Superior temporal gyrus (tissue), 1 donor: ENCODE measurements around the gene FAM24B.
A peak's percentile ranks its signal among the peaks of the same experiment; 100 is the strongest.
"Not testable (repeated sequence)": the region's sequence is repeated elsewhere in the genome, so short reads cannot be mapped to it uniquely, and the experiment has no call there.

Source experiments
- DNase-seq: peaks from one replicate; pipeline ENCODE4 v3.0.0-alpha.2; 2016; ENCODE audit errors: extremely low spot score

Gene FAM24B

GRCh38 chr10:122879339-122880273 is at the start of gene FAM24B:
FAM24B (minus strand) TSS chr10:122879581; CDS start chr10:122850515, 29,066 bp downstream.
- peak; percentile 98 for DNase-seq

GRCh38 chr10:122915700-122916099 is 36.3 kb upstream of the FAM24B start:
- no peak for DNase-seq

- no peak for DNase-seq
Observed at GRCh38 chr10:122911889-122912484, 32.6 kb upstream of the FAM24B start.

GRCh38 chr10:122910310-122910709 is 30.9 kb upstream of the FAM24B start, which contains the start of gene FAM24A:
FAM24A (plus strand) TSS chr10:122910610; CDS start chr10:122911635, 1,025 bp downstream.
- DNase-seq = no peak

GRCh38 chr10:122903861-122904260 is 24.5 kb upstream of the FAM24B start:
- not testable (repeated sequence) for DNase-seq

- no peak for DNase-seq
Observed at GRCh38 chr10:122894261-122894944, 15.0 kb upstream of the FAM24B start.

GRCh38 chr10:122884166-122884565 is 4.8 kb upstream of the FAM24B start:
- no peak for DNase-seq

GRCh38 chr10:122882766-122883165 is 3.4 kb upstream of the FAM24B start:
- no peak for DNase-seq

GRCh38 chr10:122878799-122879338 is 512 bp downstream of the FAM24B start:
- no peak for DNase-seq

- no peak for DNase-seq
Observed at GRCh38 chr10:122877264-122877663, 2.1 kb downstream of the FAM24B start.

- no peak for DNase-seq
Observed at GRCh38 chr10:122876467-122876855, 2.9 kb downstream of the FAM24B start.

GRCh38 chr10:122875843-122876466 is 3.4 kb downstream of the FAM24B start:
- DNase-seq = no peak

GRCh38 chr10:122871947-122872346 is 7.4 kb downstream of the FAM24B start:
- not testable (repeated sequence) for DNase-seq

- not testable (repeated sequence) for DNase-seq
Observed at GRCh38 chr10:122868768-122869167, 10.6 kb downstream of the FAM24B start.

GRCh38 chr10:122866757-122867482 is 12.5 kb downstream of the FAM24B start:
- not testable (repeated sequence) for DNase-seq

GRCh38 chr10:122864901-122865300 is 14.5 kb downstream of the FAM24B start:
- peak; percentile 15 for DNase-seq

GRCh38 chr10:122864194-122864592 is 15.2 kb downstream of the FAM24B start:
- DNase-seq = peak; percentile 11

- no peak for DNase-seq
Observed at GRCh38 chr10:122863216-122864193, 15.9 kb downstream of the FAM24B start.

GRCh38 chr10:122861711-122862161 is 17.6 kb downstream of the FAM24B start:
- no peak for DNase-seq
